ENCODE results near the gene GIMAP4.

DNA sequence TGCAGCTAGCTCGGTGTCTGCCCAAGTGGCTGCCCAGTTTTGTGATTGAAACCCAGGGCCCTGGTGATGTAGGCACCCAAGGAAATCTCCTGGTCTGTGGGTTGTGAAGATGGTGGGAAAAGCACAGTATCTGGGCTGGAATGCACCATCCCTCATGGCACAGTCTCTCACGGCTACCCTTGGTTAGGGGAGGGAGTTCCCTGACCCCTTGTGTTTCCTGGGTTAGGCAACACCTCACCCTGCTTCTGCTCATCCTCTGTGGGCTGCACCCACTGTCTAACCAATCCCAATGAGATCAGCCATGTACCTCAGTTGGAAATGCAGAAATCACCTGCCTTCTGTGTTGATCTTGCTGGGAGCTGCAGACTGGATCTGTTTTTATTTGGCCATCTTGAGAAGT, 27.6 kb downstream of the GIMAP4 start:
- TF ChIP-seq CTCF (IDR thresholded peaks at IDR 0.05) (no peak), POLR2A (IDR thresholded peaks at IDR 0.05) (no peak)
